NT2/D1 (cell line): ENCODE measurements around the gene SHROOM2.

Experiments used
- YY1 ChIP-seq: IDR thresholded peaks from 2 replicates; pipeline ENCODE4 v1.6.1; 2011; ENCODE audit not compliant: insufficient read length, insufficient read depth
- ZNF274 ChIP-seq: IDR thresholded peaks from 2 replicates; pipeline ENCODE4 v1.6.1; 2011; ENCODE audit warnings: mild to moderate bottlenecking, low read depth, low read length

- no peak for TF ChIP-seq ZNF274
- TF ChIP-seq YY1, result no peak
These were observed 81.0 kb downstream of the SHROOM2 start for GRCh38 chrX:9867226-9867625.
